Measurements from ENCODE around the gene UBC. TPM values are rescaled to one million over a fixed set of nuclear protein-coding genes. Genes with fewer than 3 reads are reported as not detected.

Gene UBC
- total RNA-seq, 4 donors from 2014 or later = 1,267 to 2,383 (median 1,576) TPM

GRCh38 chr12:124877423-124877822, 37.0 kb downstream of the UBC start:
- Histone ChIP-seq H3K27ac (replicated peaks in 1 of 4) (no peak overlapping the region), H3K36me3 (no peaks in the 10 kb centered on the region), H3K4me3 (no peak overlapping the region), H3K4me1 (no peaks in the 10 kb centered on the region), H3K27me3 (no peaks in the 10 kb centered on the region), H3K9me3 (no peaks in the 10 kb centered on the region)
- TF ChIP-seq CTCF (IDR thresholded peaks at IDR 0.05) = no peak
- TF ChIP-seq EP300 (IDR thresholded peaks at IDR 0.05) = no peak
- TF ChIP-seq POLR2A (IDR thresholded peaks at IDR 0.05; ENCODE audit: low read depth) = no peak
- TF ChIP-seq POLR2AphosphoS5 (IDR thresholded peaks at IDR 0.05) = no peak
- intact Hi-C loops (cut with DNase I) = no loop called here
- WGBS = 66% methylated on average over 3 of the region's 3 CpGs
- no peak for DNase-seq (ENCODE audit: extremely low spot score)

- 97% methylated on average over 2 of the region's 2 CpGs for WGBS
- Histone ChIP-seq H3K4me1 (no peaks in the 10 kb centered on the region), H3K4me3 (no peak overlapping the region), H3K27me3 (no peaks in the 10 kb centered on the region), H3K9me3 (no peaks in the 10 kb centered on the region), H3K36me3 (no peaks in the 10 kb centered on the region), H3K27ac (replicated peaks in 1 of 4) (no peak overlapping the region)
- no peak for DNase-seq (ENCODE audit: extremely low spot score)
- TF ChIP-seq EP300 (IDR thresholded peaks at IDR 0.05) = no peak
- TF ChIP-seq POLR2AphosphoS5 (IDR thresholded peaks at IDR 0.05) = no peak
- TF ChIP-seq POLR2A (IDR thresholded peaks at IDR 0.05; ENCODE audit: low read depth) = no peak
- no peak for TF ChIP-seq CTCF (IDR thresholded peaks at IDR 0.05)
- intact Hi-C loops (cut with DNase I) = no loop called here
These were observed 38.3 kb downstream of the UBC start for GRCh38 chr12:124876171-124876570.

- TF ChIP-seq POLR2A (IDR thresholded peaks at IDR 0.05; ENCODE audit: low read depth) = no peak
- TF ChIP-seq POLR2AphosphoS5 (IDR thresholded peaks at IDR 0.05) = no peak
- no peak for TF ChIP-seq EP300 (IDR thresholded peaks at IDR 0.05)
- no peak for TF ChIP-seq CTCF (IDR thresholded peaks at IDR 0.05)
- H3K9me3 ChIP-seq = no peaks in the 10 kb centered on the region
- intact Hi-C loops (cut with DNase I) = no loop called here
- no peak overlapping the region for H3K4me3 ChIP-seq
- WGBS = 91% methylated on average over 2 of the region's 2 CpGs
- no peaks in the 10 kb centered on the region for H3K4me1 ChIP-seq
- no peak overlapping the region for H3K27ac ChIP-seq (replicated peaks in 1 of 4)
- no peaks in the 10 kb centered on the region for H3K36me3 ChIP-seq
- H3K27me3 ChIP-seq = no peaks in the 10 kb centered on the region
- no peak for DNase-seq (ENCODE audit: extremely low spot score)
These were observed 38.7 kb downstream of the UBC start for GRCh38 chr12:124875803-124876132.

GRCh38 chr12:124874988-124875802, 39.3 kb downstream of the UBC start:
- no peaks in the 10 kb centered on the region for H3K4me1 ChIP-seq
- no peaks in the 10 kb centered on the region for H3K36me3 ChIP-seq
- intact Hi-C loops (cut with DNase I) = no loop called here
- no peaks in the 10 kb centered on the region for H3K9me3 ChIP-seq
- no peaks in the 10 kb centered on the region for H3K27me3 ChIP-seq
- no peak overlapping the region for H3K4me3 ChIP-seq
- no peak for DNase-seq (ENCODE audit: extremely low spot score)
- TF ChIP-seq POLR2AphosphoS5 (IDR thresholded peaks at IDR 0.05) = no peak
- TF ChIP-seq CTCF (IDR thresholded peaks at IDR 0.05) = no peak
- TF ChIP-seq POLR2A (IDR thresholded peaks at IDR 0.05; ENCODE audit: low read depth) = no peak
- no peak for TF ChIP-seq EP300 (IDR thresholded peaks at IDR 0.05)
- no peak overlapping the region for H3K27ac ChIP-seq (replicated peaks in 1 of 4)
- 86% methylated on average over 7 of the region's 14 CpGs for WGBS

- no peak overlapping the region for H3K4me3 ChIP-seq
- TF ChIP-seq CTCF (IDR thresholded peaks at IDR 0.05) = no peak
- no peak for TF ChIP-seq EP300 (IDR thresholded peaks at IDR 0.05)
- no peak for TF ChIP-seq POLR2A (IDR thresholded peaks at IDR 0.05; ENCODE audit: low read depth)
- no peak for TF ChIP-seq POLR2AphosphoS5 (IDR thresholded peaks at IDR 0.05)
- no peaks in the 10 kb centered on the region for H3K27me3 ChIP-seq
- H3K4me1 ChIP-seq = no peaks in the 10 kb centered on the region
- H3K9me3 ChIP-seq = no peaks in the 10 kb centered on the region
- intact Hi-C loops (cut with DNase I) = no loop called here
- no peak for DNase-seq (ENCODE audit: extremely low spot score)
- no peak overlapping the region for H3K27ac ChIP-seq (replicated peaks in 1 of 4)
- 88% methylated on average over 4 of the region's 4 CpGs for WGBS
- no peaks in the 10 kb centered on the region for H3K36me3 ChIP-seq
These were observed 40.3 kb downstream of the UBC start for GRCh38 chr12:124874188-124874587.

All from esophagus muscularis mucosa (tissue), 4 donors.